Measurements from ENCODE around the gene PRAC2.

Gene PRAC2

DNA sequence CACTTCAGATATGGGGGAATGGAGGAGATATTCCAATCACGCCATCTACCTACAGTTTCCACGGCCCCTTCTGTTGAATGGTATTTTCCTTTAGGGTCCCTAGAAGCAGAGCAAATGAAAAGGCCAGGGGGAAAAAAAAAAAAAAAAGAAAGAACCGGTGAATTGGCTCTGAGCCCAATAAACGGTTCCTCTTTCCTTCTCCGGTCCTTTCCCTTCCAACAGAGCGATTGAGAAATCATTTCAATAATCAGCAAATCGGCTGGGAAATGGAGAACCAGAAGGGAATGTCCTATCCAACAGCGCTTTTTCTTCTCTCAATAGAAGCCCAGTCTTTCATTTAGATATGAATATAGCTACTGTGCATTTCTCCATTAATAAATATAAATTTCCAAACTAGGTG, 32.4 kb downstream of the PRAC2 start:
- DNase-seq, result peak; percentile 27 to 41

DNA sequence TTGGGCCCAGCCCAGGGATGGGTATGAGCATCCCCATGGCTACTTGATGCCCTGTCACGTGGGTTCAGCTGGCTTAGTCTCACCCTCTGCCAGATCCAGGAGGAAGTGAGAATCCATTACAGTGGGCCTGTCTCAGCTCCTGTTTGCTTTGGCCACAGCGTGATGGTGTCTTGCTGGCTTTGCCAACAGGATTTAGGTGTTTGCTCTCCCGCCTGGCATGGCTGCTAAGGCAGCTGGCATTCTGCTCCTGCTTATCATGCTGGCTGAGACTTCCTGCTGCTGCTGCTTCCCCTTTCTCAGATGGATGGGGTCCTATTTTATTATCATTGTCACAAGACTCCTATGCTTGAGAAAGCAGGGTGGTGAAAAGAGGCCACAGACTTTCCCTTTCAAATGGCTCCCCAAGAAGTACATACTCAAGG, 33.9 kb downstream of the PRAC2 start:
- DNase-seq, result no peak

DNA sequence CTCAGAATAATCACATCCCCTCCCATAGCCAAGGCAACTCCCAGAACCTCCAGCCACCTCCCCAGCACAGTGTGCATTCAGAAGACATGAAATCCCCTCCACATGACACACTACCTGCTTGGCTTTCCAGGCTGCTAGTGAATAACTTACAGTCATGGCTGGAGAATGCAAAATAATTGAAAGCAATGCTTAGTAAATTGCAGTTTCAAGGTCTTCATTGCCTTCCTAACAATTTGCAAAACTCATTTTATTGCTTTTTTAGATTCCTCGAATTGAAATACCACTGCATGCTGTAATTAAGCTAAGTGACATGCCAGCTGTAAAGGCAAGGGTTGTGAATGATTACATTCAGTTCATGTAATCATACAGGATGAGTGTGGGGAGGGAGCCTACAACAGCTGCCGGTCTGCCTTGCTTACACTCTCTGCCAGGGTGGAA, 34.6 kb downstream of the PRAC2 start:
- no peak for DNase-seq

DNA sequence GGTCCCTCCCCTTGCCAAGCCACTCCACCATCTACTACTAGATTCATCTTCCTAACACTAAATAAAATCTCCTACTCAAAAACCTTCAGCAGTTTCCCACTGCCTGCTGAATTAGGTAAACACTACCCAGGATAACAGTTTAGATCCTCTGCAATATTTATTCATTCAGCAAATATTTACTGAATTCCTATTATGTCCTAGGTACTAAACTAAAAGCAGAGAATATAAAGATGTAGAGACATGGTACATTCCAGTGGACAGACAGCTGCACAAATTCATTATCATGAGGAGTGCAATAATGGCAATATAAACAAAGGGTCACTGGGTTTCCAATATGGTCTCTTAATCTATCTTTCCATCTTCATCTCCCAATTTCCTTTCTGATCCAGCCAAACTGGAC, 36.3 kb downstream of the PRAC2 start:
- DNase-seq, result no peak

DNA sequence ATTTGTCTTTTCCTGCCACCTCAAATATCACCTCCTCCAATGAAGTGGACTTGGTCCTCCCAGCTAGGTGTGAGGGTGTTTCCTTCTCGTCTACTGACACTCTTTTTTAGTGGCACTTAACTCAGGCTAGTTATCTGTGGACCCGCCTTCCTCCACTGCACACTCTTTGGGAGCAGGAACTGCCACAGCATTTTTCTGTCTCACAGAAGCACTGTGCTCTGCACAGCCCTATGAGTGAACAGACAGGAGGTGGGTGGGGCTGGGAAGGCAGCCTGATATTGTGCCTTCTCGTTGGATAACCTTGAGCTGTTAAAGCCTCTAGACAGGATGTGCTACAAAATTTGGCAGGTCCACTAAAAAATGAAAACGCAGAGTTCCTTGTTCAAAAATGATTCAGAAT, 37.4 kb downstream of the PRAC2 start:
- DNase-seq, result no peak

DNA sequence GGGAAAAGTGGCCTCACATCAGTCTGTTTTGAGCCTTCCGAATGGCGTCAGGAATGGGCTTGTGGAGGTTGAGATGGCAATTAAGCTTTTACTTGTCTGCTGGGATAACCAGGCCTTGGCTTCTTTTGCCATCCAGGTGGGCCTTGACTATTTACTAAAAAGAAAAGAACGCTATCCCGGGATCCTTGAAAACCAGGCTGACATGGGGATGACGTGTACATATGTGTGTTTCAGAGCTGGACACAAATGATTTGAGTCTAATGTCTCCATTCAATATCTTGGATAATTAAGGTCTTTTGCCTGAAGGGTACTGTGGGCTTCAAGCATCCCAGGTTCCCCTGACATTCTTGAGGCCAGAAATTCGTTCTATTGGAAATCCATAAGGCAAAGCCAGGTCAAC, 38.1 kb downstream of the PRAC2 start:
- DNase-seq, result no peak

DNA sequence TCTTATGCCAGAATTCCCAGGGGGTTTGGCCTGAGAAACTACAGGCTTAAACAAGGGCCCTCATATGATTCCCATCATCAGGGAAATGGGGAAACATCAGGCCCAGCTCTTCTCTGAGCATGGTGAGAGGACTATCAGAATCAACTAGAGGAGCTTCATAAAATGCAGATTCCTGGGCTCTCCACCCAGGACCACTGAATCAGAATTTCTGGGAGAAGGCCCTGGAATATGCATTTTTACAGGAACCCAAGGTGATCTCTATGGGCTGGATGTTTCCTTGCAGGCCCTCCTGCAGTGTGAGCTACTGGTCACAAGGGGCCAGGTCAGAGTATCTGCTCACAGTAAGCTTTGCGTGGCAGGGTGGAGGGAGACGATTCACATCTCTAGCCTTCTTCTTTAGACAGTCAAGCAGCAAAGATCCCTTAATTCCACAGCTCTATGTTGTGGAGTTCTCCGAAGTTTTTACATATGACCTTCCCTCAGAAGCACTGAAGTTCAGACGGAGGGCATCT, 44.3 kb downstream of the PRAC2 start:
- no peak for DNase-seq

DNA sequence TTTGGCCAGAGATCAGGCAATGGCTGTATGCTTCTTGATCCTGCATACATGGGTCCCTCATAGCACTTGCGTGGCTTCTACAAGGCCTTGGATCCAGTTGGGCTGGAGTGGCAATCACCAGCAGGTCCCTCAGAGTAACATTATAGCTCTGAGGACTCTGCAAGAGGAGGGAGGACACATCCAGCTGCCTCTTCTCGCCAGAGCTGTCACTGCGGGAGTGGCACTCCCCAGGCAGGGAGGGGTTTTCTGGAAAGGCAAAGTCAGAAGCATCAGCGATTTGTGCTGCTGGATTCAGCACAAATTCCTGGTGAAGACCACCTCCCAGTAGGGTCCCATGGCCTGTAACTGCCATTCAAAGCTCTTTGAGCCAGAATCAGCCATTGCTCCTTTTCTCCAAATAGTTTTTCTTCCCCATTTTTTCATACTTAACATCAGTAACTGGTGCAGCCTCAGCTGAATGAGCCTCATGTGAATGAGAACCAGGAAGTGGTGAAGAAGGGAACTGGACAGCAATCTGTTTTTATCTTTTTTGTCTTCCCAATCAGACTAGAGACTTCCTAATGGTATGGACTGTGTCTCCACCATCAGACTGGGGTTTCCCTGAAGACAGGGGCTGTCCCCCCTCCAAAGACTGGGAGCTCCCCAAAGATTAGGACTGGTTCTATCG, 46.2 kb downstream of the PRAC2 start:
- DNase-seq, result peak in 1 of 2 experiments; percentile 10

DNA sequence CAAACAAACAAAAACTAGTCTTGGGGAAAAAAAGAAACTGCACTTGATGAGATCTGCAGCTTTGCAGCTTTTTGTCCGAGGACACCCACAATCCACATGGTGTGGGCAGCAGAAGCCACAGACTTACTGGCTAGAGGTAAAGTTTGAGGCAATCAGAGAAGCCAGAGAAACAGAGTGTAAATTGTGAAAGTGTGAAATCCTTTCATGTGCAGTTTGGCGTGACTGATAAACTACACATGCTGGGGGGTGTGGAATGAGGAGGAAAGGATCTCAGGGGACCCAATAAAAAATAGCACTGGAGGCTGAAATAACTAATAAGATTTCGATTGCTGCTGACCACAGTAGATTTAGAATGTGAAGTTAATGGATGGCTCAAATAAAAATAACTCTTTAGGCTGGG, 48.0 kb downstream of the PRAC2 start:
- no peak for DNase-seq

DNA sequence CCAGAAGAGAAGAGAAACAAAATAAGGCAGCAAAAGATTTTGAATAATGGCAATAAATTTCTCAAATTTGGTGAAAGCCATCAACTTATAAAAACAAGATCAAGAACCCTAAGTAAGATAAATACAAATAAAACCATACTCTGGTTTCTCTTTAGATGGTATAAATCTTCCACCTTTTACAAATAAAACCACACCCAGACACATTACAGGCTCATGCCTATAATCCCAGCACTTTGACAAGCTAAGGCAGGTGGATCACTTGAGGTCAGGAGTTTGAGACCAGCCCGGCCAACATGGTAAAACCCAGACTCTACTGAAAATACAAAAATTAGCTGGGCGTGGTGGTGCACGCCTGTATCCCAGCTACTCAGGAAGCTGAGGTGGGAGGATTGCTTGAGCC, 50.3 kb downstream of the PRAC2 start:
- no peak for DNase-seq

All from AML-193 (cell line).